Suprapubic skin (tissue), 4 donors: ENCODE data around the gene CLSTN2.

Experiments
- CTCF ChIP-seq, 2 donors: fragments of 200-600 bp in 1 of 2; fragments of 450-650 bp in 1 of 2; sonication (generic) in 1 of 2; IDR thresholded peaks; one replicate each; pipeline ENCODE4 v1.5.1; 2016 to 2019; ENCODE audit warnings: antibody characterized with exemption in 2 of 2, mild to moderate bottlenecking in 1 of 2, moderate library complexity in 1 of 2
- EP300 ChIP-seq: sonication (generic); formaldehyde crosslinking; IDR thresholded peaks from one replicate; pipeline ENCODE4 v1.6.1; 2017; ENCODE audit warnings: antibody characterized with exemption
- POLR2A ChIP-seq, 2 donors: fragments of 450-650 bp; IDR thresholded peaks; one replicate each; pipeline ENCODE4 v1.6.1; 2017; ENCODE audit warnings: antibody characterized with exemption in 2 of 2, mild to moderate bottlenecking in 2 of 2, moderate library complexity in 2 of 2
- POLR2AphosphoS5 ChIP-seq, 3 donors: sonication (generic); formaldehyde crosslinking; IDR thresholded peaks; one replicate each; pipeline ENCODE4 v1.6.1; 2017; ENCODE audit warnings: antibody characterized with exemption in 3 of 3

- TF ChIP-seq CTCF (IDR thresholded peaks at IDR 0.05) (no peak), POLR2A (IDR thresholded peaks at IDR 0.05) (no peak), POLR2AphosphoS5 (IDR thresholded peaks at IDR 0.05) (no peak), EP300 (no peak)
Measured at GRCh38 chr3:140576449-140576848, 641.5 kb downstream of the CLSTN2 start.
